Measurements from ENCODE around the gene B4GALT5.

GRCh38 chr20:49657118-49657901 lies 56.4 kb downstream of the B4GALT5 start:
- TF ChIP-seq CTCF (IDR thresholded peaks at IDR 0.05; ENCODE audit: insufficient read depth, low read length), result no peak
- no peak for TF ChIP-seq GABPA (IDR thresholded peaks at IDR 0.05; ENCODE audit: low read depth)
- no peak for TF ChIP-seq POLR2AphosphoS5 (IDR thresholded peaks at IDR 0.05; ENCODE audit: low read depth)
- TF ChIP-seq REST (IDR thresholded peaks at IDR 0.05; ENCODE audit: insufficient replicate concordance, low read depth), result no peak
